Mucosa of descending colon (tissue), 3 donors: ENCODE measurements around the gene ZNF433. TPM values are rescaled to one million over a fixed set of nuclear protein-coding genes. Genes with fewer than 3 reads are reported as not detected.
"Not testable (repeated sequence)": the region's sequence is repeated elsewhere in the genome, so short reads cannot be mapped to it uniquely, and the experiment has no call there.

ENCODE experiments used
- ATAC-seq: fragments of 200-7000 bp; cut with Tn5 transposase; one replicate; pipeline ENCODE4 v1.9.1; 2020; ENCODE audit warnings: mild to moderate bottlenecking, moderate library complexity
- DNase-seq, 3 donors: peaks; one replicate each; pipeline ENCODE4 v3.0.0-alpha.2; 2020
- H3K36me3 ChIP-seq: fragments of 200-600 bp; one replicate; pipeline ENCODE4 v1.8.0; 2021; ENCODE audit warnings: low read depth, mild to moderate bottlenecking
- H3K4me1 ChIP-seq: fragments of 200-600 bp; one replicate; pipeline ENCODE4 v1.8.0; 2021; ENCODE audit warnings: low read depth, mild to moderate bottlenecking
- H3K4me3 ChIP-seq: fragments of 200-600 bp; one replicate; pipeline ENCODE4 v1.8.0; 2021; ENCODE audit warnings: mild to moderate bottlenecking
- H3K9me3 ChIP-seq: fragments of 200-600 bp; one replicate; pipeline ENCODE4 v1.8.0; 2021; ENCODE audit warnings: mild to moderate bottlenecking
- CTCF ChIP-seq: fragments of 200-600 bp; IDR thresholded peaks from one replicate; pipeline ENCODE4 v1.8.0; 2022; ENCODE audit warnings: antibody characterized with exemption, mild to moderate bottlenecking
- intact Hi-C, 2 donors: fragments of 100-400 bp; cut with DNase I in 1 of 2; cut with micrococcal nuclease in 1 of 2; formaldehyde crosslinking; loops; one replicate each; pipeline versions ENCODE4 v1.11.0 to v1.11.1; 2022; cut with DNase I, micrococcal nuclease
- total RNA-seq, 3 donors: library from RNA; stranded (reverse); fragmentation: NEBNext Ultra II Directional in 2 of 3; extraction: Animal tissue kit (Norgen Biotek cat#: 25700) in 2 of 3; gene quantifications; one replicate each; pipeline versions ENCODE4 v1.2.1 to v1.2.4, GENCODE V29; 2021 to 2023
- donor health status: DM: no; HTN: no; CAD: no; lungs with moderate emphysema.
- donor health status: DM: no; HTN: no; CAD: no.
- donor health status: DM: no; HTN: yes; CAD: no.

The ZNF433 gene
- total RNA-seq, 3 donors from 2014 or later, result 1.8 to 4.7 (median 2.5) TPM

DNA sequence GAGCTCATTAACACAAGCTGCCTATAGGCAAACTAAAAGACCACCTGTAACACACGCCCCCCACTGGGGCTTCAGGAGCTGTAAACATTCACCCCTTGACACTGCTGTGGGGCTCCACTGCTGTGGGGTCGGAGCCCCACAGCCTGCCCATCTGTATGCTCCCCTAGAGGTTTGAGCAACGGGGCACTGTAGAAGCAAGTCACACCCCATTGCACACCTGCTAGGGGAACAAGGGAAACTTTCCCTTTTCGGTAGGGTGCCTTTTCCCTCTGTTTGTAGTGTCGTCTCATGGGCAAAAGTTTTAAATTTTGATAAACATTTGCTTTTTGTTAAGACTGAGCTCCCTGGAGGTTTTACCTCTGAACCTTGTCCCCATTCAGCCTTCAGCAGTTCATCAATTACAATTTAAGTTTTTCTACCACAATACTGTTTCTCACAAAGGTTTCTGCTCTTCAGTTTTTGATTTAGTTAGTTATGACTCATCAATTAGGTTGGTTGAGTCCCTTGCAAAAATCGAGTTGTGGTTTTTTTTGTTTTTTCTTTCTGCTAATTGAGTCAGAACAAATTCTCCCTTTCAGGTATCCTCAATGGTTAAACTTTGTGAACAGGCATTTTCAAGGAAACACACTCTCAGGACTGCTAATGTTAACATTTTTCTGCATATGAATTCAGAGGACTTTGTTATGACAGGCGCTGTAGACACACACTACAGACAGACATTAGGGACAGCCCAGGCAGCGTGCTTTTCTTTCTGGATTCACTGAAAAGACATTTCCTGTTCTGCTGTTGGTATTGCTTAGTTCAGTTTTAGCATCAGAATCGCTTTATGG lies 35.1 kb downstream of the ZNF433 start:
- no peak overlapping the region for H3K4me3 ChIP-seq
- ATAC-seq, result no peak
- no peak for TF ChIP-seq CTCF
- intact Hi-C loops, result no loop called here
- no peaks in the 10 kb centered on the region for H3K4me1 ChIP-seq
- H3K9me3 ChIP-seq, result peaks cover 6% of the 10 kb centered on the region
- no peak for DNase-seq
- no peaks in the 10 kb centered on the region for H3K36me3 ChIP-seq

GRCh38 chr19:11995174-11995573 lies 40.3 kb downstream of the ZNF433 start:
- DNase-seq (no peak), ATAC-seq (no peak)
- intact Hi-C loops, result no loop called here
- H3K36me3 ChIP-seq, result no peaks in the 10 kb centered on the region
- H3K9me3 ChIP-seq, result peaks cover 6% of the 10 kb centered on the region
- H3K4me3 ChIP-seq, result no peak overlapping the region
- TF ChIP-seq CTCF, result no peak
- H3K4me1 ChIP-seq, result no peaks in the 10 kb centered on the region

- DNase-seq, intact Hi-C loops, ATAC-seq, H3K36me3 ChIP-seq, H3K9me3 ChIP-seq, H3K4me1 ChIP-seq, H3K4me3 ChIP-seq: not testable (repeated sequence)
These were observed 43.6 kb downstream of the ZNF433 start for GRCh38 chr19:11991921-11992320.

GRCh38 chr19:11989112-11989456 lies 46.4 kb downstream of the ZNF433 start:
- DNase-seq, result no peak
- Histone ChIP-seq H3K36me3 (no peaks in the 10 kb centered on the region), H3K9me3 (no peaks in the 10 kb centered on the region), H3K4me3 (no peak overlapping the region), H3K4me1 (no peaks in the 10 kb centered on the region)
- no peak for ATAC-seq
- intact Hi-C loops, result loop anchor here in 1 of 2 donors (2.0 kb wide), 1 partner anchor 64 kb away; the partner anchor contains the start of gene ZNF700
- no peak for TF ChIP-seq CTCF

- peak overlapping the region; percentile 66 for H3K4me3 ChIP-seq
- DNase-seq (peak; percentile 97 to 99 (median 97)), ATAC-seq (peak; percentile 99)
- intact Hi-C loops, result loop anchor here in 1 of 2 donors (2.0 kb wide), 1 partner anchor 63 kb away; the partner anchor contains the start of gene ZNF700
- TF ChIP-seq CTCF, result no peak
- H3K36me3 ChIP-seq, result no peaks in the 10 kb centered on the region
- no peaks in the 10 kb centered on the region for H3K4me1 ChIP-seq
- H3K9me3 ChIP-seq, result peaks cover 3% of the 10 kb centered on the region
These were observed 47.8 kb downstream of the ZNF433 start for GRCh38 chr19:11987405-11988281.

DNA sequence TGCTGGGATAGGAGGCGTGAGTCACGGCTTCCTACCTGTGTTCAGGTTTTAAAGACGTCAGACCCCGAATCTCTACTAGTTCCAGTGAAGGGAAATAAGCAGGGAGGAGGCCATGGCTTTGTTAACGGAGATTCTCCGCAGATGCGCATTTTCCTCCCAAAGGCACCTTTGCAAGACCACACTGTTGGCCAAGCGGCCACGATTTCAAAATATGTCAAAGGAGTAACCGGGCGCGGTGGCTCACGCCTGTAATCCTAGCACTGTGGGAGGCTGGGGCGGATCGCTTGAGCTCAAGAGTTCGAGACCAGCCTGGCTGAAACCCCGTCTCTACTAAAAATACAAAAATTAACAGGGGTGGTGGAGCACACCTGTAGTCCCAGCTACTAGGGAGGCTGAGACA lies 48.7 kb downstream of the ZNF433 start:
- peaks cover 12% of the 10 kb centered on the region for H3K9me3 ChIP-seq
- DNase-seq, result peak in 1 of 3 donors; percentile 28
- no peaks in the 10 kb centered on the region for H3K36me3 ChIP-seq
- H3K4me1 ChIP-seq, result no peaks in the 10 kb centered on the region
- intact Hi-C loops, result no loop called here
- H3K4me3 ChIP-seq, result no peak overlapping the region
- no peak for ATAC-seq
- no peak for TF ChIP-seq CTCF
